GM18870 (cell line): ENCODE results near the gene PARD3.
A peak's percentile ranks its signal among the peaks of the same experiment; 100 is the strongest.

ENCODE experiments used
- ATAC-seq: cut with Tn5 transposase; IDR thresholded peaks from one replicate; pipeline ENCODE4 v1.9.1; 2021; ENCODE audit warnings: moderate library complexity; ENCODE audit not compliant: unreplicated experiment

Gene PARD3

DNA sequence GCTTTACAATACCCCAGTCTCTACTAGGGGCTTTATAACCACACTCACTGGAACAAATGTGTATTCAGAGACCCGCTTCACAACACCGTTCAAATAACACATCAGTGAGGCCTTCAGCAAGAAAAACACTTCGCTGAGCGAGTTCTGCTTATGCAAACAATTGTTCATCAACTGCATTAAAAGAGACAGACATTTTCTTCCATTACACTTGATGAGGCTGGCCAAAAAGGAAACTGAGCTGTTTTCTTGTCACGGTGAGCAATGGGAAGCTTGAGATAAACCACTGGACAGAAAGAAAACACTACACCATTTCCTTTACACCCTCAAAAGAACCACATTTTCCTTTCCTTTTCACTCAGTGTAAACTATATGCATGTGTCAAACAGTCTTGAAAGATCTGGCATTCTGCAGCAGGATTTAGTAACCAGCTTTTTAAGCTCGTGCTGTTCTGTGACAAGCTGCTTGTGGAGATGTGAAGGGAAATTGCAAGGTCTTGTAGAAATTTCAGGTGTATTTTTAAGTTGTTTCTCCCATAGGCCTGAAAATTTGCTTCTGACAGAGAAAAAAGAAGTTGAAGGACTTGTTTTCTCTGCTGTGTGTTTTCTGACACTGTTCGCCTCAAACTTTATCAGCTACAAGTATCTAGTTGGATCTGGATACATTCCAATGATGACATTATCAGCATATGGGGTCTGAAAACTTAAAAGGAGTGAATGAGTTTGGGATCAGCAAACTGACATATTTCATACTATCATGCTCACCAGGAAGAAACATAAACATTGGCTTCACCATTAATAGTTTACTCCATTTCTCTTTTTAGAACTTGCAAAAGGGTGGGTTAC is 693.1 kb downstream of the PARD3 start:
- peak; percentile 76 for ATAC-seq

DNA sequence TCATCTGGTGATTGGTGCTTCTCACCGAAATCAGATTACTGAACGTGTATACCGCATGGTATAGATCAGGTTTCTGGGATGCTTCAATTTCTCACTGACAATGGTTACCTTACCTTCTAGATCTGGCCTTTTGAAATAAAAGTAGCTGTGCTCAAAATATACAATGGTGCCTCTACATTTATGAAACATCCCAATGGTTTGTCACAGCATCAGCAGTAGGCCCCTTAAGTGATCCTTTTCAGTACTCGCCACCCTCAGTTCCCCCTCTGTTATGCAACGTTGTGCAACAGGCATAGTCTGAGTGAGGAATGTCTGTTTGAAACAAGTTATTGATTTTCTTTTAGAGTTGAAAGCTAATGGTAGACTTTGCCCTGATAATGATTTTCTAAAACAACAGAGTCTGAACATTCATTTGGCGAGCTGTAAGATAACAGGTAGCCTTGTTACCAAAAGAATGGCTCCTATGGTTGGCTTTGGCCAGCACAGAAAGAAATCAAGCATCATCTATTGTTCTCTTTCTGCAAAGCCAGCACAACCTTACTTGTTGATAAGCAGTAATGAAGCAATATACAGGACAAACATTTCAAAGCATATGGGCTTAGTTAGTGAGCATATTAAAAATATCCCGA is 693.9 kb downstream of the PARD3 start:
- no peak for ATAC-seq

DNA sequence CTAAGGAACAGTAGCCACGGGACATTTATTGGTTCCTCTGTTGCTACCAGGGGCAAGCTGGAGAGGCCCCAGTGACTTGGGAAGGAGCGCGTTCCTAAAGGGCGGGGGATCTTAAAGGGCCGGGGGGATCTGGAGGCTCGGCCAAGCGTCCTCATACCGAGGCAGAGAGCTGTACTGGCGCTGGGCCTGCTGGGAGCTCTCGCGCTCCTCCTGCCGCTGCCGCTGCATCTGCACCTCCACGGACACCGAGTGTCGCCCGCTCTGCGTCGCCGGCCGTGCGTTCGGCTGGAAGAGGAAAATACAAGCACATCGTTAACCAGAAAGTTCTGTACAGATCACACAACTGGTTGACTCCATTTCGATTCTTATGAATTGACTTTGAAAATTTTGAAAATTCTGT is 695.6 kb downstream of the PARD3 start:
- no peak for ATAC-seq

DNA sequence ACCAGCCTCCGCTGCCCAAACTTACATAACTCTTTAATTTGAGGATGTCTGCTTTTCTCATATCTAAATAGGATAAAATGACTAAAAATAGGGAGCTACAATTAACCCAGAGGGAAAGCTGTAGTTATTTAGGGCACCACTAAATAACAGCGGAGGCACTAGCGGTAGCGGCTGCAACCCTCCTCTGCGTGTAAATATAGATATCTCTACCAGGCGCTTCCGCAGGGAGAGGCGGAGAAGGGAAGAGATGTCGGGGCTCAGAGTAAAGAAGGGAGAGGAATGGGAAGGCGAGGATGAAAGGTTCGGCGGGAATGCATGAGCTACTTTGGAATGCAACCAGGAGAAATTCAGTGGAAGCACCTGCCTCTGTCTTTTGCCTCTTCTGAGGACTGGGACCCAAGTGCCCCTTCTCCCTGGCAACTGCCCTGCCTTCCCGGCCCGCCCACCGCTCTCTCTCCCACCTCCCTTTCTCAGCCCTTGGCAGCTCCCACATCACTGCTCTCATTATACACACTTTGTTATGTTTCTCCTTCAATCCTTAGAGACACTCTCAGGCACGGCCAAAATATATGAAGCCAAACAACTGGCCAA is 698.3 kb downstream of the PARD3 start:
- no peak for ATAC-seq

DNA sequence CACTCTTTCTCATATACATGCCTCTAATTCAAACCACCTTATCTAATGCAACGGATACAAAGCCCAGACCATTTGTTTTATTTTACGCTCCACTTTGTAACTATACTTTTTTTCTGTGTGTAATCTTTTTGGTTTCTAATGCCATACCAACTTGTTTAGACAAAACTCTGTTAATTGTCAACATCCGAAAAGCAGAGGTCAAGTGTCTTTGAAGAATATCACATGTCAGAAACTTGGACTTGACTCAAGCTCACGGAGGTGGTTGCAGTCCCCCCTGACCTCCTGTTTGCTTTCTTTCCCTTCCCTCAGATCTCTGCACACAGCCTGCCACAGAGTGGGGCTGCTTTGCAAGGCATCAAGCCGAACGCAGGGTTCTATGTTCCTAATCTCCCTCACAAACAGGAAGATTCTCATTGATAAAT is 698.9 kb downstream of the PARD3 start:
- no peak for ATAC-seq

DNA sequence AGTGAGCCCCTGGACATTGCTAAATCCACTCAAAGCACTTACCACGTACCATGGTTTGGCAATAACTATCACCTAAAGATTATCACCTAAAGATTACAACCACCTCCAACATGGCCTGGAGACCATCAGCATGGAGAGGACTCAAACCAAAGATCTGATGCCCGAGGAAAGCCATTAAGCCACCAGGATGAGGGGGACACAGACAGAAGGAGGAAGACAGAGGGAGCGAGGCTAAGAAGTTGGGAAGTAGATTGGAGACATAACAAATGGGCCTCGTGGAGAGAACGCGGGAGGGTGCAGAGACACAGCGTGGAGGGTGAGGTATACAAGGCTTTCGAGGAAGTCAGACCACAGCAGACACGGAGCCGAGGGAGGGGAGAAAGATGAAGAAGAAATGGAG is 700.2 kb downstream of the PARD3 start:
- no peak for ATAC-seq

DNA sequence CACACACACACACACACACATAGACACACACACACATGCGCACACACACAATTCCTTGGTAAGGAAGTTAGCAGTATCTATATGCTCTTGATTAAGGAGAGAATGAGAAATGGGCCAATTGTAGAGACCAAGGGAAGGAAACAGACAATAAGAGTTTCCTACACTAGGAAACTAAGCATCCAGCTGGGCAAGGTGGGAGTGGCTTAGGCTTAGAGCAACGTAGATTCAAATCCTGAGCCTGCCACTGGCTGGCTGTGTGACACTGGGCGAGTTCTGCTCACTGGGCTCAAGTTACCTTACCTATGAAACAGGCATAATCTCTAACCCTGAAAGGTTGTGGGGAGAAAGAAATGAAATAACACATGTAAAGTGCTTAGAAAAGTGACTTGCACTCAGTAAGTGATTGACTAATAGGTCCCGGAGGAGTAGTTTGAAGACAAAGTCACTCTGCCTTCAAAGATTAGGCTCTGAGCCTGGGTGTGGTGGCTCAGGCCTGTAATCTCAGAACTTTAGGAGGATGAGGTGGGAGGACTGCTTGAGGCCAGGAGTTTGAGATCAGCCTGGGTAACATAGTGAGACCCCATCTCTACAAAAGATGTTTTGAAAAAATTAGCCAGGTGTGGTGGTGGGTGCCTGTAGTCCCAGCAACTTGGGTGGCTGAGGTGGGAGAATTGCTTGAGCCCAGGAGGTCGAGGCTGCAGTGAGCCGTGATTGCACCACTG is 701.4 kb downstream of the PARD3 start:
- ATAC-seq = no peak

DNA sequence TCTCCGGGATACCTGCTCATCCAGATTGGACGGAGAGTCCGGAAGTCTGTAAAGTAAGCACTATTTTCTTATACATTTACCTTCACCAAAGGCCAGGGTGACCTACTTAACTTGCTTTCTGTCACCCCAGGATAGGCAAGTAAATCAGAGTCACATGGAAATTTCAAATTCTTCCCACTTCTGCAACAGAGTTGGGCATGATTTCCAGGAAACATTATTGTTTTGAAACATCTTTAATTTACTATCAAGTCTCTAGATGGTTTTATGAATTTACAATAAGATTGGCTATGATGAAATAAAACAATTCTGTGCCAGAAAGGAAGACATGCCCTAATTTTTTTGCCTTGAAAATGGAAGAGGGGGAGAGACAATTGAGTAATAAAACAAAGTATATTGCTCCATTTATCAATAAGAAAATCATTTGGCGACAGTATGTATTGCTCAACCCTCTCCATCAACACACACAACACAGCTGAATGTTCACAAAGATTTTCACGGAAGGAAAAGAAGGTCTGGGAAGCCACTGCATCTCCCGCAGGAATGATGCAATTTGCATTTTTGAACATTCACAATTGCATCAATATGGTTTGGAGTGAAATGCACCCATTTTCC is 702.8 kb downstream of the PARD3 start:
- no peak for ATAC-seq

DNA sequence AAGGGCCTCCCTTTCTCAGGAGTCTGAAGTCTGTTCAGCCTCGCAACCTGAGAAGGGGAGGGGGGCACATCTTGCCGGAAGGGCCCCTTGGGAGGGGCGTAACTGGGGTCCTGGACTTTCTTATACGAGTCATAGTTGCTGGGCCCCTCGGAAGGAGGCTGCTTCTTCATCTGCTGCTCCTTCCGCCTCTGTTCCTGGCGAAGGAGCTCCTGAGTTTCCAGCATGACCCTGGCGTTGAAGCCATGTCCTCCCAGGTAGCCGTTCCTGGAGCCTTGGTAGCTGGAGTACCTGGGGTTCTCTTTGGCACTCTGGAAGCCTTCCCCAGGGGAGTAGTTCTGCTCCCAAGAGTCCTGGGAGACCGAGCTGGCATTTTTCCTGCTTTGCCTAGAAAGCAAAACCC is 703.9 kb downstream of the PARD3 start:
- ATAC-seq = no peak

DNA sequence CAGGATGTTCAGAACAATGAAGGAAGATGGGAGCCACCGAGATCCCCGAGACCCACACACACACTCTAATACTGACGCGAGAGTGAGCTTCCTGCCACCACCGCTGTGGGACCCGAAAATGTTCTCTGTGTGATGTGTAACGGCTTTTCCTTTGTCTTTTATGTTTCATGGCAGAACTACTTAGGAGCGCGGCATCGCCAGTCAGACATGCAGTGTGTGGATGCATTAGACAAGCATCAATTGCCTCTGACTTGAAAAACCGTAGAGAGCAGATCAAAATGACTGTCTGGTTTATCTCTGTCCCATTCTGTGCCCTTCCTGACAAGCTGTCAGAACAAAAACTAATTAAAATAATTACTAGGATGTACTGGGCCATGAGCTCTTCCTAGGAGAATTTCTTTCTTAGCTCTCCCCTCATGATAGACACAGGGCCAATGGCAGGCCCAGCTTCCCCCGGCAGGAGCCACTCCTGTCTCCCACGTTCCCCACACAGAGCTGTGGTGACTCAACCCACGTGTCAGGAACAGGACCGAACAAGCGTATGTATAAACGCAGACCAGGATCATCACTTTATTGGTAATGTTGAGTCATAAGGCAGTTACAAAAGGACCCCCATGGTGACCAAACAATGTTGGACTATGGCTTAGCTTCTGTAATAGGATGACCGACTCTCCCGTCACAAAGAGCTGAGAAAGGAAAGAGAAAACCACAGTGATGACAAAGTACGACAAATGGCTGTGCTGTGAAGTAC is 705.0 kb downstream of the PARD3 start:
- no peak for ATAC-seq

DNA sequence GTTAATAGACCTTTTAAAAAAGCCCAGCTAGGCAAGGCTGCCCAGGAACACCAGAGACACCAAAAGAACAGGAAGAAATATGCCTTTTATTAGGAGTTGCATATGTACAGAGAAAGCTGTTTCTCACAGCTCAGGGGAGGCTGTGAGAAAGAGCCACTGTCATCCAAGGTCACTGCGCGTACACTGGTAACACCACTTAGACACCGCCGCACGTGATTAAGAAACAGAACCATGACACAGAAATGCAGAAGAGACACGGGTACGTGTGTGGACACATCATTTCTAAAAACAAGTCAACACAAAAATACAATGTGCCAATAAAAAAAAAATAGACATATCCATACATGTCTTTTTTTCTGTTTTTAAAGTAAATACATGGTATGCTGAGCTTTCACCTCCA is 705.6 kb downstream of the PARD3 start:
- no peak for ATAC-seq

DNA sequence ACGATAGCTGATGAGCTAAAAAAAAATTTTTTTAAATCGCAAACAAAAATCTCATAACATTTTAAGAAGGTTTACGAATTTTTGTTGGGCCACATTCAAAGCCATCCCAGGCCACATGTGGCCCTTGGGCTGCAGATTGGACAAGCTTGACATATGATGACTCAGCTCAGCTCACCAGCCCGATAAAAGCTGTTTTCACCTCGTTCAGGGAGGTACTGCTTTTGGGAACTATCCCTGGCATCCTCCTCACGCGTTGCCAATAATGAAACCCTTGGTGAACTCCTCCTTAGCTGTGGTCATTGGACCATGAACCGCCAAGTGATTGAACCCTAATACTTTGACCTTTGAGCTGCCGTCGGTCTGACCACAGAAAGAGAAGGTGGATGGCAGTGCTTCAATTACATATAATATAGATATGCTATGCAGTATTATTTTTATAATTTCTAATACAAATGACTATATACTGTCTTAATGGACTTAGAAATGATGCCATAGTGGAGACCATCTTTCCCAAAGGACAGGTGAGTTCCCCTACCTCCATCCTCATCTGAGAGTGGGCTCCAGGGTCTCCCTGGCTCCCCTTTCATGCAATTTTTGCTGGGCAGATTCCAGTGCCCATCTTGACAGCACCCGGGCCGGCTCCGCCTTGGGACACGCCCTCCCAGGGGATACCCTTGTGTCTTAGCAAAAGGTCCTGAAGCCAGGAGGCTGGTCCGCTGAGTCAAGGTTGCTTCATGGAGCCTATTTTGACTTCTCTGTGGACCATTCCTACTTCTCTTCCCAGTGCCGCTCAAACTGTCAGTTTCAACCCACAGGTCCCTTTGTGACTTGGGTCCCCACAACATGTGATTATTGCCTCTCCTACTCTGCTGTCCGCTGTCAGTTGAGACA is 707.2 kb downstream of the PARD3 start:
- ATAC-seq = no peak

DNA sequence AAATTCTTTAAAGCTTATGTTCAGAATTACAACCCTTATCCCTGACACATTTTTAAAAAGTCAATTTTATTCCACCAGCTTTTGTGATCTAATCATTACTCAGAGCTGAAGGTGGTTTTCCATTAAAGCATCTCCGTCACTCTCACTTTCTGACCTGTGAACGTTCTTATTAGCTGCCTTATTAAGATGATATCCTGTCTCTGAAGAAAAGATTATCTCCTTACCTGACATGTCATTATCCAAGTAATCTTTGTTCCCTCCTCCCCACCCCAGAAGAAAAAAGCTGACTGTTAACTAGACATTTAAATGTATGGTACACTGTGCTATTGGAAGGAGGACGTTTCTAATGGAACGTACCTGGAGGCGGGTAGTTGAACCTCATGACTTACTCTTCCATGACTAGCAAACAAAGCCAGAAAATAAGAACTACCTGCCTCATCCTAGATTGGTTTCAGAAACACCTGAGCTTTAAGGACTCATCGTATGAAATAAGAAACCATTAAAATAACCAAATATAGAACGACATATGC is 708.7 kb downstream of the PARD3 start:
- no peak for ATAC-seq

DNA sequence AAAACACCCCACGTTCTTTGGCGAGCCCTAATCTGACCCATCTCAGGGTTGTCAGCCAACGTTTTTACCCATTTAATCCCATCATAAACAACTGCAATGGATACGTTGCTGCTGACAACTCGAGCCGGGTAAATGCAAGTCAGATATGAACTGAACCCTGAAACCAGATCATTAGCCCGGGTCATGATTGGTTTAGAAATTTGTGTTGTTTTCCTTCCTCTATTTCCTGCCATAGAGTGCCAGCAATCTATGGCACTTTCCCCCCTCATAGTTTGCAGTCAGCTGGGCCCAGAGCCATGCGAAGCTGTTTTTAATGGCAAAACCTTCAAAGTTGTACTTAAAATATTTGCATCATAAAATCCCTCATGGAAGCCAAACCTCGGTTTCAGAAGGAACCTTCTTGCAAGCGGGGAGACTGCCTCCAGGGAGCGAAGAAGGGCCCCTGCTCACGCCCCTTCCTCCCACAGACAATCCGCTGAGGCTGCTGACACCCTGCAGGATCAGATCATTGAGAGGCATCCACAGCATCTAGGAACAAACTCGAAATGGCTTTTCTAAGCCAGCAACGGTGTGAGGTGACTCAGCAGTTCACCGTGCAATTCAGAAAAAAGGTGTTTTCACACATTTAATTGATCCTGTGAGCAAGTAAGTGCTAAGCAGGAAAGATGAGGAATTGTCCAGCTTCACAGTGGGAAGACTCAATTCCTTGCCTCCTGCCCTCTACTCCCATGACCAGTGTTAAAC is 710.1 kb downstream of the PARD3 start:
- ATAC-seq = no peak

DNA sequence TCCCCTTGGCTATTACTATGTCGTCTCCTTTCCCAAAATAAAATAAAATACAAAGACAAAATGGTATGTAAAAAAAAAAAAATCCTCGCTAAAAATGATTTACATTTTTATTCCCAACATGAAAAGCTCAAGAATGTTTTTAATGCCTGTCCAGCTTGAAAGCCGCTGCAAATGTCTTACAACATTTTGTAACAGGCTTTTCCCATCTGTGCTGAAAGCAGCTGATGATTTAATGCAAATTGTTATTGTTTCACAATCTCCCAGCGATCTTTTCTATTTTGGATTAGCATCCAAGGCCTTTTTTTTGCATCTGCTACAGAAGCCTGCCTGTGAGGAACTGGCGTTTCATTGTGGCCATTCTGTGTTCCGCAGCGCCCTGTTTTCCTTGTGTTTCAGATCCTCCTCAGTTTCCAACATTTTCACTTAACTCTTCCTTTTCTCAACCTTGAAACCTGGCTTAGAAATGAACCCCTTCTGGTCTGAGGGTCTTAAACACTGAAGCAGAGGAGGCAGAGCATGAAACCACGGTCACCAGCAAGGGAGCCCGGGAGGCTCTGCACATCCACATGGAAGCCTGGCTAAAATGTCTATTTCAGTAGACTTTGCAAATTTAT is 712.1 kb downstream of the PARD3 start:
- no peak for ATAC-seq

DNA sequence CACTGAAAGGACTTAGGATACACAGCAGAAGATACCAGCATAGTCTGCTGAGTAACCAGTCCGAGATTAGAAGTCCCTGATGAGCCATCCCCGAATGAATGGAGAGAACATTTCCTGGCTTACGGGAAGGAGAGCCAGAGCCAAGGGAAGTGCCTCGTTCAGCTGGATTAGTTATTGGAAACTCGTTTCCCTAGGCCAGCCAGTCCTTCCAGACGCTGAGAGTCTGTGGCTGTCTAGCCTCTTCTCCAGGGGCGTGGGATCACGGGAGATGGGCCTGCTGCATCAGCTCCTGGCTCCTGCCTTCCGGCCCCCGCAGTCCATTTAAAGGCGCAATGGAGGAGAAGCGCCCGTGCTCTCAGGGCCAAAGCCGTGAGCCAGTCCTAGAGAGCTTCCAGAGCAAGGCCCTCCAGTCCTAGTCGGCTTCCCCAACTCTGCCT is 712.8 kb downstream of the PARD3 start:
- ATAC-seq = no peak

DNA sequence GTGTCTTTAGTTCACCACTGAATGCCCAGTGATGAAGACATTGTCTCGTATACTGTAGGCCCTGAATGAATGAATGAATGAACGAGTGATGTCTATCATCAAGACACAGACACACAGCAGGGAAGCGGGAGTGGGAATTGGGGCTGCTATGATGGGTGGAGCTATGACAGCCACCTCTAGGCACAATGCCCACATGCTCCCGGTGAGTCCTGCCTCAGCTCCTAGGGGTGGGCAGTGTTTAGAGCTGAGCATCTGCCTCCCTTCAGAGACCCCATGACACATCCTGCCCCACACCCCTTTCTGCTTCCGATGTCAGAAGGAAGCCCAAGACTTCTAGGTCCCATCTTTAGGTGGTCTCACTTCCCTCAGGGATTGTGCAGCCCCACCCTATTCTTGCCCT is 714.1 kb downstream of the PARD3 start:
- ATAC-seq = no peak
